H9 (cell line): ENCODE data around the gene CADM3. TPM values are rescaled to one million over a fixed set of nuclear protein-coding genes. Genes with fewer than 3 reads are reported as not detected.

Source experiments
- DNase-seq: peaks from one replicate; pipeline ENCODE4 v3.0.0-alpha.2; 2017
- H2AFZ ChIP-seq: one replicate; pipeline ENCODE4 v1.6.1; 2013; ENCODE audit warnings: mild to moderate bottlenecking, low read length, control low read depth, moderate library complexity
- H2AK5ac ChIP-seq: 2 replicates; pipeline ENCODE4 v1.6.1; 2013; ENCODE audit warnings: low read length, control low read depth, mixed read lengths; ENCODE audit not compliant: insufficient read length
- H2BK120ac ChIP-seq: one replicate; pipeline ENCODE4 v1.6.1; 2013; ENCODE audit warnings: low read depth, mild to moderate bottlenecking, low read length, control low read depth, inconsistent platforms; ENCODE audit not compliant: poor library complexity, severe bottlenecking
- H2BK12ac ChIP-seq: 2 replicates; pipeline ENCODE4 v1.6.1; 2013; ENCODE audit warnings: low read length, control low read depth, mixed read lengths, low read depth; ENCODE audit not compliant: insufficient read length
- H2BK15ac ChIP-seq: 2 replicates; pipeline ENCODE4 v1.6.1; 2013; ENCODE audit warnings: low read depth, low read length, control low read depth
- H2BK20ac ChIP-seq: one replicate; pipeline ENCODE4 v1.6.1; 2013; ENCODE audit warnings: low read depth, mild to moderate bottlenecking, low read length, control low read depth, inconsistent platforms; ENCODE audit not compliant: poor library complexity, severe bottlenecking
- H2BK5ac ChIP-seq: 2 replicates; pipeline ENCODE4 v1.6.1; 2013; ENCODE audit warnings: low read length, control low read depth, mixed read lengths; ENCODE audit not compliant: insufficient read length
- H3K14ac ChIP-seq: 2 replicates; pipeline ENCODE4 v1.6.1; 2013; ENCODE audit warnings: low read length, control low read depth; ENCODE audit not compliant: insufficient read depth
- H3K18ac ChIP-seq: 2 replicates; pipeline ENCODE4 v1.6.1; 2013; ENCODE audit warnings: low read depth, mild to moderate bottlenecking, mixed read lengths, low read length, control low read depth; ENCODE audit not compliant: insufficient read length
- H3K23ac ChIP-seq: 2 replicates; pipeline ENCODE4 v1.6.1; 2013; ENCODE audit warnings: low read length, control low read depth, mixed read lengths, low read depth; ENCODE audit not compliant: insufficient read length
- H3K23me2 ChIP-seq: 2 replicates; pipeline ENCODE4 v1.6.1; 2013; ENCODE audit warnings: low read depth, mild to moderate bottlenecking, mixed read lengths, low read length, control low read depth; ENCODE audit not compliant: insufficient read length, poor library complexity, severe bottlenecking
- H3K27ac ChIP-seq: 2 replicates; pipeline ENCODE4 v1.5.1; 2013; ENCODE audit warnings: low read length, control low read depth, mixed read lengths, low read depth; ENCODE audit not compliant: insufficient read length
- H3K27me3 ChIP-seq: 2 replicates; pipeline ENCODE4 v1.6.1; 2013; ENCODE audit warnings: low read length, control low read depth, inconsistent platforms; ENCODE audit not compliant: insufficient read depth
- H3K4ac ChIP-seq: 2 replicates; pipeline ENCODE4 v1.6.1; 2013; ENCODE audit warnings: low read depth, mild to moderate bottlenecking, control low read depth, inconsistent platforms, low read length, moderate library complexity
- H3K4me1 ChIP-seq: 2 replicates; pipeline ENCODE4 v1.6.1; 2013; ENCODE audit warnings: low read length, control low read depth, inconsistent platforms; ENCODE audit not compliant: insufficient read depth
- H3K4me2 ChIP-seq: 2 replicates; pipeline ENCODE4 v1.6.1; 2013; ENCODE audit warnings: low read length, control low read depth, mixed read lengths; ENCODE audit not compliant: insufficient read length, insufficient read depth
- H3K56ac ChIP-seq: 2 replicates; pipeline ENCODE4 v1.6.1; 2013; ENCODE audit warnings: low read depth, mild to moderate bottlenecking, mixed read lengths, low read length, control low read depth; ENCODE audit not compliant: insufficient read length
- H3K79me1 ChIP-seq: 2 replicates; pipeline ENCODE4 v1.6.1; 2013; ENCODE audit warnings: low read depth, mild to moderate bottlenecking, moderate library complexity, low read length, control low read depth, inconsistent platforms; ENCODE audit not compliant: insufficient read depth, poor library complexity, severe bottlenecking
- H3K79me2 ChIP-seq: 2 replicates; pipeline ENCODE4 v1.6.1; 2013; ENCODE audit warnings: low read length, control low read depth, inconsistent platforms; ENCODE audit not compliant: insufficient read depth
- H3K9ac ChIP-seq: 2 replicates; pipeline ENCODE4 v1.6.1; 2013; ENCODE audit warnings: low read length, control low read depth, mixed read lengths; ENCODE audit not compliant: insufficient read length; ENCODE audit errors: extremely low read depth
- H3K9me3 ChIP-seq: one replicate; pipeline ENCODE4 v1.6.1; 2013; ENCODE audit warnings: low read depth, low read length, inconsistent platforms; ENCODE audit not compliant: control insufficient read depth
- H3T11ph ChIP-seq: one replicate; pipeline ENCODE4 v1.6.1; 2013; ENCODE audit warnings: mild to moderate bottlenecking, low read length, control low read depth, inconsistent platforms
- H4K20me1 ChIP-seq: one replicate; pipeline ENCODE4 v1.6.1; 2013; ENCODE audit not compliant: control insufficient read depth, insufficient read length, insufficient read depth
- H4K5ac ChIP-seq: 2 replicates; pipeline ENCODE4 v1.6.1; 2013; ENCODE audit warnings: low read depth, mild to moderate bottlenecking, mixed read lengths, low read length, control low read depth; ENCODE audit not compliant: insufficient read length
- H4K8ac ChIP-seq: replicated peaks from 2 replicates; pipeline ENCODE4 v1.6.1; 2013; ENCODE audit warnings: low read length, control low read depth, mixed read lengths, low read depth; ENCODE audit not compliant: insufficient read length
- H4K91ac ChIP-seq: 2 replicates; pipeline ENCODE4 v1.6.1; 2013; ENCODE audit warnings: low read depth, mild to moderate bottlenecking, moderate library complexity, mixed read lengths, low read length, control low read depth; ENCODE audit not compliant: insufficient read length
- H3K27ac Mint-ChIP-seq, 3 experiments: 2 replicates in 2 of 3; 3 replicates in 1 of 3; pipeline ENCODE4 v1.8.0; 2020 to 2021; ENCODE audit warnings: mixed read lengths in 3 of 3, mild to moderate bottlenecking in 1 of 3, moderate library complexity in 1 of 3
- H3K27me3 Mint-ChIP-seq: 2 replicates; pipeline ENCODE4 v1.8.0; 2021; ENCODE audit warnings: low read depth, mild to moderate bottlenecking, moderate library complexity, mixed read lengths
- H3K36me3 Mint-ChIP-seq, 3 experiments: 2 replicates in 2 of 3; 3 replicates in 1 of 3; pipeline ENCODE4 v1.8.0; 2020 to 2021; ENCODE audit warnings: low read depth in 3 of 3, mixed read lengths in 3 of 3; ENCODE audit not compliant: insufficient read depth in 1 of 3
- H3K4me1 Mint-ChIP-seq, 2 experiments: 2 replicates each; pipeline ENCODE4 v1.8.0; 2020; ENCODE audit warnings: mixed read lengths in 2 of 2
- H3K4me3 Mint-ChIP-seq, 2 experiments: 2 replicates in 1 of 2; 3 replicates in 1 of 2; pipeline ENCODE4 v1.8.0; 2020 to 2021; ENCODE audit warnings: mild to moderate bottlenecking in 2 of 2, mixed read lengths in 2 of 2, moderate library complexity in 1 of 2
- H3K9me3 Mint-ChIP-seq, 2 experiments: 2 replicates in 1 of 2; 3 replicates in 1 of 2; pipeline ENCODE4 v1.8.0; 2020; ENCODE audit warnings: mild to moderate bottlenecking in 2 of 2, mixed read lengths in 2 of 2, moderate library complexity in 1 of 2
- CTCF ChIP-seq: fragments of 200-600 bp; sonication (generic); conservative IDR thresholded peaks from 3 replicates; pipeline ENCODE4 v1.8.0; 2021; ENCODE audit warnings: antibody characterized with exemption, mild to moderate bottlenecking
- WGBS: extraction: QIAGEN DNeasy Blood & Tissue Kit; methylation state at CpG from one replicate; pipeline ENCODE4 v1.1.7; 2013; ENCODE audit warnings: missing lambda C conversion rate, low lambda C conversion rate, mixed read lengths; ENCODE audit not compliant: insufficient read length; ENCODE audit errors: extremely low coverage; 5-methylcytosine and 5-hydroxymethylcytosine counted together
- total RNA-seq: library from RNA; stranded (reverse); gene quantifications from 2 replicates; pipeline ENCODE4 v1.2.1, GENCODE V29; 2021

CADM3 gene
- total RNA-seq, 1 experiment from 2014 or later, result 5.6 TPM

DNA sequence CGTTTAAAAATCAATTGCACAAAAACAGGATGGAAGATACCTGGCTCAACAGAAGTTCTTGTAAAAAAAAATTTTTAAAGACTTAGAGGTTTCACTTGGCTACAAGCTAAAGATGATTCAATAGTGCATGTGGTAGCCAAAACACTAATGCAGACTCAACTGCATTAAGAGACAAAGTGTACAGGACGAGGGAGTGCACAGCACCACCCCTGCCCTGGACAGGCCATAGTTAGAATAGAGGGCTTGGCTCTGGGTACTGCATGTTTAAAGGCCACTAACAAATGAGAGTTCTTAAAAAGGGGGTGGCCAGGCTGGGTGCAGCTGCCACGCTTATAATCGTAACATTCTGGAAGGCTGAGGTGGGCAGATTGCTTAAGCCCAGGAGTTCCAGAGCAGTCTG lies 41.2 kb downstream of the CADM3 start:
- Histone ChIP-seq H2BK15ac (no peak overlapping the region), H3K23ac (no peak overlapping the region), H2AK5ac (no peak overlapping the region), H3K4me2 (no peak overlapping the region), H4K5ac (no peak overlapping the region), H2BK20ac (no peak overlapping the region), H3K9ac (no peak overlapping the region), H4K20me1 (no peaks in the 10 kb centered on the region), H3K4ac (no peak overlapping the region), H3K18ac (no peak overlapping the region), H2BK12ac (no peak overlapping the region), H3K27me3 (no peaks in the 10 kb centered on the region), H2BK120ac (no peak overlapping the region), H3T11ph (no peak overlapping the region), H4K91ac (no peak overlapping the region), H2AFZ (no peak overlapping the region), H3K79me1 (no peaks in the 10 kb centered on the region), H3K56ac (no peak overlapping the region), H3K27ac (no peak overlapping the region), H2BK5ac (no peak overlapping the region), H3K4me1 (no peaks in the 10 kb centered on the region), H3K79me2 (no peaks in the 10 kb centered on the region), H3K9me3 (no peaks in the 10 kb centered on the region), H3K23me2 (no peaks in the 10 kb centered on the region), H3K14ac (no peak overlapping the region), H4K8ac (no peak overlapping the region)
- no peak overlapping the region; a peak in 1 of 7 replicates for H3K27ac Mint-ChIP-seq
- H3K4me3 Mint-ChIP-seq, result no peak overlapping the region
- peaks cover 20% of the 10 kb centered on the region for H3K27me3 Mint-ChIP-seq
- DNase-seq, result no peak
- peaks cover 17 to 45% of the 10 kb centered on the region in 2 experiments for H3K4me1 Mint-ChIP-seq
- no peaks in the 10 kb centered on the region for H3K36me3 Mint-ChIP-seq
- H3K9me3 Mint-ChIP-seq, result no peaks in the 10 kb centered on the region; a peak in 1 of 5 replicates
- no CpG with 5 or more reads among the region's 4 CpGs for WGBS
- TF ChIP-seq CTCF, result no peak
